ENCODE measurements around the gene NPM3.

The NPM3 gene

GRCh38 chr10:101749047-101750016, 33.9 kb downstream of the NPM3 start:
- DNase-seq: no peak

- DNase-seq: no peak
Observed at GRCh38 chr10:101748496-101748895, 34.8 kb downstream of the NPM3 start.

GRCh38 chr10:101745074-101745696, 38.1 kb downstream of the NPM3 start:
- no peak for DNase-seq

GRCh38 chr10:101744267-101744666, 39.0 kb downstream of the NPM3 start:
- no peak for DNase-seq

GRCh38 chr10:101741938-101742337, 41.3 kb downstream of the NPM3 start:
- no peak for DNase-seq

- DNase-seq: no peak
Observed at GRCh38 chr10:101736666-101737065, 46.6 kb downstream of the NPM3 start.

- DNase-seq: no peak
Observed at GRCh38 chr10:101732096-101732495, 51.1 kb downstream of the NPM3 start.
